ENCODE results near the gene RANBP2. TPM values are rescaled to one million over a fixed set of nuclear protein-coding genes. Genes with fewer than 3 reads are reported as not detected.

Gene RANBP2
- total RNA-seq, 4 donors from 2014 or later = 24.7 to 64.5 (median 52.5) TPM

- intact Hi-C loops (cut with DNase I; ENCODE audit: low total_unique reads) (no loop called here), in situ Hi-C loops (cut with MboI; ENCODE audit: low pct_ligation_motif_present in 1 of 4, low pct_unique_long_range_greater_than_20kb in 1 of 4, low sequenced_read_pairs in 3 of 4) (no loop called here)
- no peaks in the 10 kb centered on the region for H3K4me1 ChIP-seq
- peaks cover 0 to 5% (median 1%) of the 10 kb centered on the region in 4 donors for H3K36me3 ChIP-seq
- no peak for DNase-seq
- no peak overlapping the region for H3K4me3 ChIP-seq
- peaks cover 0 to 18% of the 10 kb centered on the region in 2 donors for H3K9me3 ChIP-seq
- WGBS, 2 donors (ENCODE audit: low coverage in 1 of 2) = 75 to 86% methylated on average over 1 of the region's 1 CpG
- no peaks in the 10 kb centered on the region for H3K27me3 ChIP-seq
- TF ChIP-seq EP300 (IDR thresholded peaks at IDR 0.05; ENCODE audit: low read depth) (no peak), POLR2A (IDR thresholded peaks at IDR 0.05) (no peak), POLR2AphosphoS5 (IDR thresholded peaks at IDR 0.05) (no peak), CTCF (IDR thresholded peaks at IDR 0.05) (no peak)
- no peak overlapping the region for H3K27ac ChIP-seq
Measured at GRCh38 chr2:108813732-108814131, 94.5 kb downstream of the RANBP2 start.

GRCh38 chr2:108820482-108820881 is 101.2 kb downstream of the RANBP2 start:
- no peaks in the 10 kb centered on the region for H3K27me3 ChIP-seq
- no peak overlapping the region for H3K4me3 ChIP-seq
- in situ Hi-C loops (cut with MboI; ENCODE audit: low pct_ligation_motif_present in 1 of 4, low pct_unique_long_range_greater_than_20kb in 1 of 4, low sequenced_read_pairs in 3 of 4) = no loop called here
- H3K36me3 ChIP-seq = peaks cover 0 to 8% (median 2%) of the 10 kb centered on the region in 4 donors
- no peak overlapping the region for H3K27ac ChIP-seq
- peaks cover 0 to 3% (median 0%) of the 10 kb centered on the region in 4 donors for H3K4me1 ChIP-seq
- no peak for DNase-seq
- intact Hi-C loops (cut with DNase I; ENCODE audit: low total_unique reads) = no loop called here
- 97 to 100% methylated on average over 2 of the region's 2 CpGs for WGBS, 2 donors (ENCODE audit: low coverage in 1 of 2)
- H3K9me3 ChIP-seq = peaks cover 3 to 7% of the 10 kb centered on the region in 2 donors
- TF ChIP-seq EP300 (IDR thresholded peaks at IDR 0.05; ENCODE audit: low read depth) (no peak), POLR2AphosphoS5 (IDR thresholded peaks at IDR 0.05) (no peak)

DNA sequence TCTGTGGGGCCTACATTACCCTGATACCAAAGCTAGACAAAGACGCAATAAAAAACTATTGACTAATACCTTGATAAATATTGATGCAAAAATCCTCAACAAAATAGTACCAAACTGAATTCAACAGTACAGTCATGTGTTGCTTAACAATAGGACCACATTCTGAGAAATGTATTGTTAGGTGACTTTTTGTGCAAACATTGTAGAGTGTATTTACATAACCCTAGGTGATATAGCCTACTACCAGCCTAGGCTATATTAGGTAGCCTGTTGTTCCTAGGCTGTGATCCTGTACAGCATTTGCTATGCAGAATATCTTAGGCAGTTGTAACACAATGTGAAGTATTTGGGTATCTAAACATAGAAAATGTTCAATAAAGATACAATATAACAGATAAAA is 104.0 kb downstream of the RANBP2 start:
- intact Hi-C loops (cut with DNase I; ENCODE audit: low total_unique reads) = no loop called here
- peaks cover 0 to 8% (median 2%) of the 10 kb centered on the region in 4 donors for H3K36me3 ChIP-seq
- in situ Hi-C loops (cut with MboI; ENCODE audit: low pct_ligation_motif_present in 1 of 4, low pct_unique_long_range_greater_than_20kb in 1 of 4, low sequenced_read_pairs in 3 of 4) = no loop called here
- no peak overlapping the region for H3K4me3 ChIP-seq
- no peak for DNase-seq
- 91% methylated on average over 1 of the region's 1 CpG for WGBS, 2 donors (ENCODE audit: low coverage in 1 of 2)
- TF ChIP-seq CTCF (IDR thresholded peaks at IDR 0.05) (no peak), POLR2A (IDR thresholded peaks at IDR 0.05) (no peak), POLR2AphosphoS5 (IDR thresholded peaks at IDR 0.05) (no peak), EP300 (IDR thresholded peaks at IDR 0.05; ENCODE audit: low read depth) (no peak)
- no peaks in the 10 kb centered on the region for H3K27me3 ChIP-seq
- H3K27ac ChIP-seq = no peak overlapping the region
- H3K4me1 ChIP-seq = peaks cover 0 to 3% (median 0%) of the 10 kb centered on the region in 4 donors
- H3K9me3 ChIP-seq = peaks cover 3 to 7% of the 10 kb centered on the region in 2 donors

GRCh38 chr2:108824316-108825070 is 105.2 kb downstream of the RANBP2 start:
- H3K4me3 ChIP-seq = no peak overlapping the region
- in situ Hi-C loops (cut with MboI; ENCODE audit: low pct_ligation_motif_present in 1 of 4, low pct_unique_long_range_greater_than_20kb in 1 of 4, low sequenced_read_pairs in 3 of 4) (no loop called here), intact Hi-C loops (cut with DNase I; ENCODE audit: low total_unique reads) (no loop called here)
- WGBS, 2 donors (ENCODE audit: low coverage in 1 of 2) = 96% methylated on average over 4 to 5 of the region's 5 CpGs
- no peaks in the 10 kb centered on the region for H3K27me3 ChIP-seq
- H3K4me1 ChIP-seq = peaks cover 0 to 3% (median 0%) of the 10 kb centered on the region in 4 donors
- H3K36me3 ChIP-seq = peaks cover 0 to 5% (median under 1%) of the 10 kb centered on the region in 4 donors
- peaks cover 3 to 7% of the 10 kb centered on the region in 2 donors for H3K9me3 ChIP-seq
- no peak overlapping the region for H3K27ac ChIP-seq
- no peak for DNase-seq
- TF ChIP-seq CTCF (IDR thresholded peaks at IDR 0.05) (no peak), EP300 (IDR thresholded peaks at IDR 0.05; ENCODE audit: low read depth) (no peak), POLR2A (IDR thresholded peaks at IDR 0.05) (no peak), POLR2AphosphoS5 (IDR thresholded peaks at IDR 0.05) (no peak)

Measured in transverse colon (tissue), 4 donors.